B cell (primary cell): ENCODE data around the gene KIAA1217. TPM values are rescaled to one million over a fixed set of nuclear protein-coding genes. Genes with fewer than 3 reads are reported as not detected.

Experiments used
- ATAC-seq: fragments of 200-7000 bp; cut with Tn5 transposase; one replicate; pipeline ENCODE4 v1.10.0; 2021; ENCODE audit warnings: low read depth, mild to moderate bottlenecking, moderate number of reproducible peaks, moderate library complexity
- CTCF ChIA-PET: fragments of 350-600 bp; sonication (Branson Sonifier 250); formaldehyde crosslinking; loops from one replicate; lab custom pipeline; 2021; ENCODE audit warnings: antibody characterized with exemption, inconsistent platforms; lab: Charles Lee
- POLR2A ChIA-PET: fragments of 350-600 bp; sonication (Branson Sonifier 250); formaldehyde crosslinking; loops from one replicate; lab custom pipeline; 2021; ENCODE audit warnings: antibody characterized with exemption; lab: Charles Lee
- DNase-seq: peaks from one replicate; pipeline ENCODE4 v3.0.0; 2013
- H2AFZ ChIP-seq: 2 replicates; pipeline ENCODE4 v1.6.1; 2012; ENCODE audit warnings: mild to moderate bottlenecking, low read depth, low read length; ENCODE audit not compliant: insufficient read depth, poor library complexity, severe bottlenecking
- H3K27ac ChIP-seq, 2 donors: 1 replicate in 1 of 2; 2 replicates in 1 of 2; pipeline ENCODE4 v1.5.1; 2012 to 2013; ENCODE audit warnings: low read length in 2 of 2, mild to moderate bottlenecking in 2 of 2, moderate library complexity in 1 of 2
- H3K27me3 ChIP-seq, 4 experiments: fragments of 200-600 bp in 1 of 4; sonication (generic) in 1 of 4; replicated peaks in 1 of 4; 1 replicate in 2 of 4; 2 replicates in 2 of 4; pipeline versions ENCODE4 v1.6.1 to v1.7.0; 2013 to 2016; ENCODE audit warnings: low read length in 3 of 4, mild to moderate bottlenecking in 2 of 4, mixed read lengths in 1 of 4, moderate library complexity in 1 of 4; ENCODE audit not compliant: insufficient read depth in 4 of 4, control insufficient read depth in 3 of 4; ENCODE audit errors: control extremely low read depth in 1 of 4
- H3K36me3 ChIP-seq, 2 experiments: replicated peaks in 1 of 2; 1 replicate in 1 of 2; 2 replicates in 1 of 2; pipeline versions ENCODE4 v1.6.1 to v1.7.1; 2013; ENCODE audit warnings: low read length in 1 of 2; ENCODE audit not compliant: insufficient read depth in 2 of 2, control insufficient read depth in 1 of 2; ENCODE audit errors: control extremely low read depth in 1 of 2, extremely low read depth in 1 of 2
- H3K4me1 ChIP-seq, 2 donors: fragments of 200-600 bp in 1 of 2; sonication (generic) in 1 of 2; 1 replicate in 1 of 2; 2 replicates in 1 of 2; pipeline versions ENCODE4 v1.5.1 to v1.6.1; 2013 to 2017; ENCODE audit warnings: low read length in 2 of 2; ENCODE audit not compliant: control insufficient read depth in 2 of 2, insufficient read depth in 2 of 2
- H3K4me2 ChIP-seq: replicated peaks from 2 replicates; pipeline ENCODE3; 2012; ENCODE audit warnings: mild to moderate bottlenecking, low read depth, low read length; ENCODE audit not compliant: poor library complexity, severe bottlenecking
- H3K4me3 ChIP-seq, 5 experiments: fragments of 200-600 bp in 1 of 5; sonication (generic) in 1 of 5; 1 replicate in 3 of 5; 2 replicates in 2 of 5; pipeline versions ENCODE4 v1.5.1 to v1.7.0; 2011 to 2016; ENCODE audit warnings: low read length in 4 of 5, mild to moderate bottlenecking in 4 of 5, low read depth in 2 of 5, control low read depth in 1 of 5, moderate library complexity in 1 of 5; ENCODE audit not compliant: insufficient read depth in 1 of 5; ENCODE audit errors: control extremely low read depth in 1 of 5, extremely low read depth in 1 of 5
- H3K79me2 ChIP-seq: fragments of 200-600 bp; sonication (generic); one replicate; pipeline ENCODE4 v1.6.0; 2016; ENCODE audit warnings: low read length; ENCODE audit not compliant: control insufficient read depth, insufficient read depth
- H3K9ac ChIP-seq: fragments of 200-600 bp; sonication (generic); 2 replicates; pipeline ENCODE4 v1.6.1; 2017; ENCODE audit warnings: mild to moderate bottlenecking, low read length, moderate library complexity
- H3K9me3 ChIP-seq, 3 donors: one replicate each; pipeline versions ENCODE4 v1.6.1 to v1.7.1; 2013; ENCODE audit warnings: low read length in 2 of 3; ENCODE audit not compliant: control insufficient read depth in 2 of 3, insufficient read depth in 1 of 3; ENCODE audit errors: control extremely low read depth in 1 of 3
- H4K20me1 ChIP-seq: 2 replicates; pipeline ENCODE4 v1.6.0; 2012; ENCODE audit warnings: mild to moderate bottlenecking, low read length; ENCODE audit not compliant: insufficient read depth, control insufficient read depth, poor library complexity, severe bottlenecking
- H3K27ac Mint-ChIP-seq: one replicate; pipeline ENCODE4 v1.8.0; 2021; ENCODE audit warnings: mixed read lengths
- H3K27me3 Mint-ChIP-seq: one replicate; pipeline ENCODE4 v1.8.0; 2021; ENCODE audit warnings: mixed read lengths
- H3K4me1 Mint-ChIP-seq: one replicate; pipeline ENCODE4 v1.8.0; 2021; ENCODE audit warnings: mixed read lengths
- H3K4me3 Mint-ChIP-seq: one replicate; pipeline ENCODE4 v1.8.0; 2021; ENCODE audit warnings: mixed read lengths
- H3K9me3 Mint-ChIP-seq: one replicate; pipeline ENCODE4 v1.8.0; 2022; ENCODE audit warnings: mixed read lengths; ENCODE audit not compliant: insufficient read depth
- CTCF ChIP-seq: fragments of 200-600 bp; IDR thresholded peaks from one replicate; pipeline ENCODE4 v1.8.0; 2022; ENCODE audit warnings: antibody characterized with exemption, mild to moderate bottlenecking
- EZH2 ChIP-seq: IDR thresholded peaks from 2 replicates; pipeline ENCODE4 v1.6.1; 2012; ENCODE audit warnings: borderline replicate concordance, low read depth, mild to moderate bottlenecking, moderate library complexity, low read length; ENCODE audit not compliant: insufficient read depth, poor library complexity, severe bottlenecking
- WGBS: methylation state at CpG from one replicate; pipeline ENCODE4 v1.1.5; 2013; ENCODE audit warnings: missing lambda C conversion rate; ENCODE audit not compliant: insufficient coverage; 5-methylcytosine and 5-hydroxymethylcytosine counted together
- intact Hi-C: fragments of 100-400 bp; cut with micrococcal nuclease; formaldehyde crosslinking; loops from one replicate; pipeline ENCODE4 v1.10.0; 2022
- polyA plus RNA-seq: library from polyadenylated mRNA; depleted of rRNA; stranded (reverse); fragments of >200 nt; gene quantifications from 2 replicates; pipeline ENCODE4 v1.2.3, GENCODE V29; 2012
- total RNA-seq, 2 donors: library from RNA; stranded (reverse); fragments of 120-200 nt in 1 of 2; gene quantifications; 1 replicate in 1 of 2; 2 replicates in 1 of 2; pipeline versions ENCODE4 v1.2.3 to v1.2.4, GENCODE V29; 2013 to 2022

The KIAA1217 gene
- total and polyA plus RNA-seq, 2 donors (not counting 1 experiment from before 2014, with no cell fraction given) = 0.67 TPM; not detected in 1

GRCh38 chr10:24209946-24210491, 1.1 kb downstream of the KIAA1217 start:
- 40% methylated on average over 1 of the region's 12 CpGs for WGBS
- Histone ChIP-seq H2AFZ (no peak overlapping the region), H3K27ac (no peak overlapping the region), H3K4me1 (peaks cover 3 to 10% of the 10 kb centered on the region in 2 donors), H3K36me3 (no peaks in the 10 kb centered on the region), H3K9me3 (peaks cover 0 to 4% (median 0%) of the 10 kb centered on the region in 3 donors), H3K27me3 (peaks cover 0 to 7% (median 5%) of the 10 kb centered on the region in 4 experiments), H3K4me2 (no peak overlapping the region), H4K20me1 (no peaks in the 10 kb centered on the region), H3K9ac (no peak overlapping the region), H3K4me3 (no peak overlapping the region), H3K79me2 (no peaks in the 10 kb centered on the region)
- no peak overlapping the region for H3K27ac Mint-ChIP-seq
- H3K27me3 Mint-ChIP-seq = peaks cover 41% of the 10 kb centered on the region
- ChIA-PET CTCF (interaction anchor here (1.4 kb wide), 1 partner anchor 12 kb away, joined by 8 read pairs; no protein-coding TSS in a partner anchor), POLR2A (no interaction called here)
- peak overlapping the region; percentile 70 for H3K4me3 Mint-ChIP-seq
- H3K4me1 Mint-ChIP-seq = peaks cover 13% of the 10 kb centered on the region
- ATAC-seq = peak; percentile 10
- TF ChIP-seq EZH2 (no peak), CTCF (no peak)
- no peaks in the 10 kb centered on the region for H3K9me3 Mint-ChIP-seq
- no peak for DNase-seq
- intact Hi-C loops = no loop called here

- H3K9me3 ChIP-seq = peaks cover 0 to 4% (median 0%) of the 10 kb centered on the region in 3 donors
- ChIA-PET CTCF (interaction anchor here (1.4 kb wide), 1 partner anchor 13 kb away, joined by 8 read pairs; no protein-coding TSS in a partner anchor), POLR2A (no interaction called here)
- H3K27ac Mint-ChIP-seq = no peak overlapping the region
- H3K27me3 Mint-ChIP-seq = peaks cover 41% of the 10 kb centered on the region
- no peaks in the 10 kb centered on the region for H4K20me1 ChIP-seq
- TF ChIP-seq EZH2 = no peak
- TF ChIP-seq CTCF = no peak
- no peaks in the 10 kb centered on the region for H3K9me3 Mint-ChIP-seq
- 40% methylated on average over 1 of the region's 2 CpGs for WGBS
- peaks cover 13% of the 10 kb centered on the region for H3K4me1 Mint-ChIP-seq
- peaks cover 3 to 10% of the 10 kb centered on the region in 2 donors for H3K4me1 ChIP-seq
- no peak overlapping the region for H3K4me2 ChIP-seq
- DNase-seq = no peak
- intact Hi-C loops = no loop called here
- H3K36me3 ChIP-seq = no peaks in the 10 kb centered on the region
- no peak overlapping the region for H3K9ac ChIP-seq
- H3K79me2 ChIP-seq = no peaks in the 10 kb centered on the region
- H3K4me3 ChIP-seq = no peak overlapping the region
- no peak for ATAC-seq
- no peak overlapping the region for H2AFZ ChIP-seq
- H3K27me3 ChIP-seq = peaks cover 0 to 7% (median 5%) of the 10 kb centered on the region in 4 experiments
- H3K4me3 Mint-ChIP-seq = no peak overlapping the region
- H3K27ac ChIP-seq = no peak overlapping the region
Observed at GRCh38 chr10:24210501-24210900, 1.6 kb downstream of the KIAA1217 start.
